Measurements from ENCODE around the gene ZNF516. TPM values are rescaled to one million over a fixed set of nuclear protein-coding genes. Genes with fewer than 3 reads are reported as not detected.

ZNF516 gene
- total and polyA plus RNA-seq, 4 donors, result 2.5 to 12.2 (median 7.6) TPM

DNA sequence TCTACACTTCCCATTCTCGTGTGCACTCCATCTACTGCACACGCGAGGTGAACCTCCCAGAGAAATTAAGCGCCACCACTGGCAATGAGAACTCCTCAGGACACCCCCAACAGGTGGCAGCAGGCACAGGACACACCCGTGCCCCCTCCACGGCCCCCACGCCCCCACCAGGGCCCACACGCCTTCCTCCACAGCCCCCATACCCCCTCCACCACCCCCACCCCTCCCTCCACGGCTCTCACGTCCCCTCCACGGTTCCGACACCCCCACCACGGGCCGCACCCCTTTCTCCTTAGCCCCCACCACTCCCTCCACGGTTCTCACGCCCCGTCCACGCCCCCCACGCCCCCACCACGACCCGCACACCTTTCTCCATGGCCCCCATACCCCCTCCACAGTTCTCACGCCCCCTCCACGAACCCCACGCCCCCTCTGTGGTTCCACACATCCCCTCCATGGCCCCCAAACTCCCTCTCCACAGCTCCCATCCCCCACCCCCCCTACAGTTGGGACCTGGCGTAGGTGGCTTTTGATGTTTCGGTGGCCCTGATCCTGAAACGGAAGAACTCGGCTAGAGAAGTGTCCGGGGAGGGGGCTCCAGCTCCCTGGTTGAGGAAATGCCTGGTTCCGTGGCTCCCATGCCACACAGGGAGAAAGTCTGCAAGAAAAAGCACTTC is 110.8 kb downstream of the ZNF516 start:
- Histone ChIP-seq H3K36me3 (ENCODE audit: control insufficient read depth in 4 of 4, insufficient read depth in 3 of 4, low read depth in 1 of 4, low read length in 3 of 4) (peaks cover 0 to 8% (median 6%) of the 10 kb centered on the region in 4 donors), H3K4me1 (ENCODE audit: control insufficient read depth in 4 of 4, insufficient read depth in 4 of 4, low read length in 3 of 4) (peaks cover 0 to 1% (median 0%) of the 10 kb centered on the region in 4 donors), H3K27ac (ENCODE audit: low read depth in 1 of 2, low read length in 2 of 2) (no peak overlapping the region), H3K4me3 (ENCODE audit: low read depth in 1 of 3, low read length in 3 of 3) (no peak overlapping the region), H3K9ac (ENCODE audit: low read depth in 1 of 2, low read length in 2 of 2) (no peak overlapping the region), H3K9me3 (ENCODE audit: control insufficient read depth in 4 of 4, low read length in 3 of 4) (no peaks in the 10 kb centered on the region), H3K27me3 (ENCODE audit: control insufficient read depth in 4 of 4, insufficient read depth in 4 of 4, low read length in 3 of 4) (no peaks in the 10 kb centered on the region)
- TF ChIP-seq HNF4G (IDR thresholded peaks at IDR 0.05) (no peak), FOXA2 (IDR thresholded peaks at IDR 0.05) (no peak), NR2F2 (IDR thresholded peaks at IDR 0.05) (no peak), EGR1 (IDR thresholded peaks at IDR 0.05; ENCODE audit: low read depth in 2 of 2) (no peak), HNF4A (conservative IDR thresholded peaks at IDR 0.05) (no peak), SP1 (IDR thresholded peaks at IDR 0.05) (no peak), YY1 (IDR thresholded peaks at IDR 0.05) (no peak)
- TF ChIP-seq, protein P1, sequence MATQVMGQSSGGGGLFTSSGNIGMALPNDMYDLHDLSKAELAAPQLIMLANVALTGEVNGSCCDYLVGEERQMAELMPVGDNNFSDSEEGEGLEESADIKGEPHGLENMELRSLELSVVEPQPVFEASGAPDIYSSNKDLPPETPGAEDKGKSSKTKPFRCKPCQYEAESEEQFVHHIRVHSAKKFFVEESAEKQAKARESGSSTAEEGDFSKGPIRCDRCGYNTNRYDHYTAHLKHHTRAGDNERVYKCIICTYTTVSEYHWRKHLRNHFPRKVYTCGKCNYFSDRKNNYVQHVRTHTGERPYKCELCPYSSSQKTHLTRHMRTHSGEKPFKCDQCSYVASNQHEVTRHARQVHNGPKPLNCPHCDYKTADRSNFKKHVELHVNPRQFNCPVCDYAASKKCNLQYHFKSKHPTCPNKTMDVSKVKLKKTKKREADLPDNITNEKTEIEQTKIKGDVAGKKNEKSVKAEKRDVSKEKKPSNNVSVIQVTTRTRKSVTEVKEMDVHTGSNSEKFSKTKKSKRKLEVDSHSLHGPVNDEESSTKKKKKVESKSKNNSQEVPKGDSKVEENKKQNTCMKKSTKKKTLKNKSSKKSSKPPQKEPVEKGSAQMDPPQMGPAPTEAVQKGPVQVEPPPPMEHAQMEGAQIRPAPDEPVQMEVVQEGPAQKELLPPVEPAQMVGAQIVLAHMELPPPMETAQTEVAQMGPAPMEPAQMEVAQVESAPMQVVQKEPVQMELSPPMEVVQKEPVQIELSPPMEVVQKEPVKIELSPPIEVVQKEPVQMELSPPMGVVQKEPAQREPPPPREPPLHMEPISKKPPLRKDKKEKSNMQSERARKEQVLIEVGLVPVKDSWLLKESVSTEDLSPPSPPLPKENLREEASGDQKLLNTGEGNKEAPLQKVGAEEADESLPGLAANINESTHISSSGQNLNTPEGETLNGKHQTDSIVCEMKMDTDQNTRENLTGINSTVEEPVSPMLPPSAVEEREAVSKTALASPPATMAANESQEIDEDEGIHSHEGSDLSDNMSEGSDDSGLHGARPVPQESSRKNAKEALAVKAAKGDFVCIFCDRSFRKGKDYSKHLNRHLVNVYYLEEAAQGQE (IDR thresholded peaks at IDR 0.05), result no peak
- TF ChIP-seq, protein P2, sequence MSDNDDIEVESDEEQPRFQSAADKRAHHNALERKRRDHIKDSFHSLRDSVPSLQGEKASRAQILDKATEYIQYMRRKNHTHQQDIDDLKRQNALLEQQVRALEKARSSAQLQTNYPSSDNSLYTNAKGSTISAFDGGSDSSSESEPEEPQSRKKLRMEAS (IDR thresholded peaks at IDR 0.05), result no peak
- TF ChIP-seq, protein P3, sequence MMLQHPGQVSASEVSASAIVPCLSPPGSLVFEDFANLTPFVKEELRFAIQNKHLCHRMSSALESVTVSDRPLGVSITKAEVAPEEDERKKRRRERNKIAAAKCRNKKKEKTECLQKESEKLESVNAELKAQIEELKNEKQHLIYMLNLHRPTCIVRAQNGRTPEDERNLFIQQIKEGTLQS (IDR thresholded peaks at IDR 0.05), result no peak
- TF ChIP-seq, protein P4, sequence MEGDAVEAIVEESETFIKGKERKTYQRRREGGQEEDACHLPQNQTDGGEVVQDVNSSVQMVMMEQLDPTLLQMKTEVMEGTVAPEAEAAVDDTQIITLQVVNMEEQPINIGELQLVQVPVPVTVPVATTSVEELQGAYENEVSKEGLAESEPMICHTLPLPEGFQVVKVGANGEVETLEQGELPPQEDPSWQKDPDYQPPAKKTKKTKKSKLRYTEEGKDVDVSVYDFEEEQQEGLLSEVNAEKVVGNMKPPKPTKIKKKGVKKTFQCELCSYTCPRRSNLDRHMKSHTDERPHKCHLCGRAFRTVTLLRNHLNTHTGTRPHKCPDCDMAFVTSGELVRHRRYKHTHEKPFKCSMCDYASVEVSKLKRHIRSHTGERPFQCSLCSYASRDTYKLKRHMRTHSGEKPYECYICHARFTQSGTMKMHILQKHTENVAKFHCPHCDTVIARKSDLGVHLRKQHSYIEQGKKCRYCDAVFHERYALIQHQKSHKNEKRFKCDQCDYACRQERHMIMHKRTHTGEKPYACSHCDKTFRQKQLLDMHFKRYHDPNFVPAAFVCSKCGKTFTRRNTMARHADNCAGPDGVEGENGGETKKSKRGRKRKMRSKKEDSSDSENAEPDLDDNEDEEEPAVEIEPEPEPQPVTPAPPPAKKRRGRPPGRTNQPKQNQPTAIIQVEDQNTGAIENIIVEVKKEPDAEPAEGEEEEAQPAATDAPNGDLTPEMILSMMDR (IDR thresholded peaks at IDR 0.05; ENCODE audit: low read depth, low read length, missing input control), result no peak
- TF ChIP-seq, protein P5, sequence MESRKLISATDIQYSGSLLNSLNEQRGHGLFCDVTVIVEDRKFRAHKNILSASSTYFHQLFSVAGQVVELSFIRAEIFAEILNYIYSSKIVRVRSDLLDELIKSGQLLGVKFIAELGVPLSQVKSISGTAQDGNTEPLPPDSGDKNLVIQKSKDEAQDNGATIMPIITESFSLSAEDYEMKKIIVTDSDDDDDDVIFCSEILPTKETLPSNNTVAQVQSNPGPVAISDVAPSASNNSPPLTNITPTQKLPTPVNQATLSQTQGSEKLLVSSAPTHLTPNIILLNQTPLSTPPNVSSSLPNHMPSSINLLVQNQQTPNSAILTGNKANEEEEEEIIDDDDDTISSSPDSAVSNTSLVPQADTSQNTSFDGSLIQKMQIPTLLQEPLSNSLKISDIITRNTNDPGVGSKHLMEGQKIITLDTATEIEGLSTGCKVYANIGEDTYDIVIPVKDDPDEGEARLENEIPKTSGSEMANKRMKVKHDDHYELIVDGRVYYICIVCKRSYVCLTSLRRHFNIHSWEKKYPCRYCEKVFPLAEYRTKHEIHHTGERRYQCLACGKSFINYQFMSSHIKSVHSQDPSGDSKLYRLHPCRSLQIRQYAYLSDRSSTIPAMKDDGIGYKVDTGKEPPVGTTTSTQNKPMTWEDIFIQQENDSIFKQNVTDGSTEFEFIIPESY (IDR thresholded peaks at IDR 0.05), result no peak
- 95% methylated on average over 30 of the region's 30 CpGs for WGBS
- no peak for DNase-seq (ENCODE audit: low spot score)

DNA sequence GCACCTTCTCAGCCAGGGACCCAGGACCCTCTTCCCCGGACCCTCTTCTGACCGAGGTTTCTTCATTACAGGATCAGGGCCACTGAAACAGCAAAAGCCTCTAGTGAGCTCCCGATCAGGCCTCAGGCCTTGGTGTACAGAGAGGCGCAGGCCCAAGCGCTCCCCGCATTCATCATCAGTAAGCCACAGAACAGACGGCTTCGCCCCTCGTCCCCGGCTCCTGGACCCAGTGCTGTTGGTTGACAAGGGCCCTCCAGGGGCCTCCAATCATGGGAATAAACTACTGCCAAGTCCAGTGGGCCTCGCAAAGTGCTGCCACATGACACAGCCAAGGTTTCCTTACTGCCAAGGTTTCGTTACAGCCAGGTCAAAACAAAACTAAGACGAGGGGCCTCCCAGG is 111.4 kb downstream of the ZNF516 start:
- H3K9ac ChIP-seq (ENCODE audit: low read depth in 1 of 2, low read length in 2 of 2), result no peak overlapping the region
- H3K9me3 ChIP-seq (ENCODE audit: control insufficient read depth in 4 of 4, low read length in 3 of 4), result no peaks in the 10 kb centered on the region
- WGBS, result 93% methylated on average over 13 of the region's 13 CpGs
- H3K27ac ChIP-seq (ENCODE audit: low read depth in 1 of 2, low read length in 2 of 2), result no peak overlapping the region
- no peaks in the 10 kb centered on the region for H3K27me3 ChIP-seq (ENCODE audit: control insufficient read depth in 4 of 4, insufficient read depth in 4 of 4, low read length in 3 of 4)
- DNase-seq (ENCODE audit: low spot score), result no peak
- no peak overlapping the region for H3K4me3 ChIP-seq (ENCODE audit: low read depth in 1 of 3, low read length in 3 of 3)
- H3K4me1 ChIP-seq (ENCODE audit: control insufficient read depth in 4 of 4, insufficient read depth in 4 of 4, low read length in 3 of 4), result no peaks in the 10 kb centered on the region
- TF ChIP-seq YY1 (IDR thresholded peaks at IDR 0.05), result no peak
- no peak for TF ChIP-seq SP1 (IDR thresholded peaks at IDR 0.05)
- TF ChIP-seq, protein P5 (IDR thresholded peaks at IDR 0.05), result no peak
- peaks cover 4 to 12% (median 7%) of the 10 kb centered on the region in 4 donors for H3K36me3 ChIP-seq (ENCODE audit: control insufficient read depth in 4 of 4, insufficient read depth in 3 of 4, low read depth in 1 of 4, low read length in 3 of 4)

Measured in liver (tissue), 9 donors.